HEK293 (cell line): ENCODE measurements around the gene FXYD3.

ENCODE experiments used
- BCL11B ChIP-seq: fragments of 450-650 bp; formaldehyde crosslinking; IDR thresholded peaks from 2 replicates; pipeline ENCODE4 v1.5.1; 2016; ENCODE audit warnings: low read depth, missing biosample characterization, missing genetic modification characterization
- KLF1 ChIP-seq: fragments of 450-650 bp; formaldehyde crosslinking; IDR thresholded peaks from 2 replicates; pipeline ENCODE4 v1.5.1; 2016; ENCODE audit warnings: missing biosample characterization, missing genetic modification characterization
- KLF7 ChIP-seq: fragments of 450-650 bp; formaldehyde crosslinking; IDR thresholded peaks from 2 replicates; pipeline ENCODE4 v1.5.1; 2016; ENCODE audit warnings: missing biosample characterization, missing genetic modification characterization, borderline replicate concordance
- PRDM2 ChIP-seq: fragments of 450-650 bp; formaldehyde crosslinking; IDR thresholded peaks from 2 replicates; pipeline ENCODE4 v1.5.1; 2016; ENCODE audit warnings: missing biosample characterization, missing genetic modification characterization, borderline replicate concordance
- SP2 ChIP-seq: fragments of 450-650 bp; formaldehyde crosslinking; IDR thresholded peaks from 2 replicates; pipeline ENCODE4 v1.5.1; 2016; ENCODE audit warnings: missing biosample characterization, missing genetic modification characterization
- ZBTB1 ChIP-seq: fragments of 450-650 bp; formaldehyde crosslinking; IDR thresholded peaks from 2 replicates; pipeline ENCODE4 v1.5.1; 2016; ENCODE audit warnings: missing biosample characterization, missing genetic modification characterization
- ZBTB21 ChIP-seq: fragments of 450-650 bp; formaldehyde crosslinking; IDR thresholded peaks from 2 replicates; pipeline ENCODE4 v1.5.1; 2017; ENCODE audit warnings: missing biosample characterization, missing genetic modification characterization
- ZNF175 ChIP-seq: fragments of 450-650 bp; formaldehyde crosslinking; IDR thresholded peaks from 2 replicates; pipeline ENCODE4 v1.5.1; 2016; ENCODE audit warnings: missing biosample characterization, missing genetic modification characterization
- ZNF223 ChIP-seq: fragments of 450-650 bp; formaldehyde crosslinking; IDR thresholded peaks from 2 replicates; pipeline ENCODE4 v1.5.1; 2016; ENCODE audit warnings: missing biosample characterization, missing genetic modification characterization
- ZNF26 ChIP-seq: fragments of 450-650 bp; formaldehyde crosslinking; IDR thresholded peaks from 2 replicates; pipeline ENCODE4 v1.5.1; 2016; ENCODE audit warnings: missing biosample characterization, missing genetic modification characterization
- ZNF350 ChIP-seq: fragments of 450-650 bp; formaldehyde crosslinking; IDR thresholded peaks from 2 replicates; pipeline ENCODE4 v1.5.0; 2017; ENCODE audit warnings: missing biosample characterization, mild to moderate bottlenecking, missing genetic modification characterization
- ZNF362 ChIP-seq: fragments of 450-650 bp; formaldehyde crosslinking; IDR thresholded peaks from 2 replicates; pipeline ENCODE4 v1.5.1; 2016; ENCODE audit warnings: missing biosample characterization, missing genetic modification characterization
- ZNF426 ChIP-seq: fragments of 450-650 bp; formaldehyde crosslinking; IDR thresholded peaks from 2 replicates; pipeline ENCODE4 v1.5.1; 2017; ENCODE audit warnings: missing biosample characterization, missing genetic modification characterization, mild to moderate bottlenecking, inconsistent platforms, moderate library complexity
- ZNF473 ChIP-seq: fragments of 450-650 bp; formaldehyde crosslinking; IDR thresholded peaks from 2 replicates; pipeline ENCODE4 v1.5.1; 2017; ENCODE audit warnings: missing biosample characterization, missing genetic modification characterization
- ZNF610 ChIP-seq: fragments of 450-650 bp; formaldehyde crosslinking; IDR thresholded peaks from 2 replicates; pipeline ENCODE4 v1.5.1; 2016; ENCODE audit warnings: missing biosample characterization, missing genetic modification characterization, borderline replicate concordance
- ZNF621 ChIP-seq: fragments of 450-650 bp; formaldehyde crosslinking; IDR thresholded peaks from 2 replicates; pipeline ENCODE4 v1.5.1; 2017; ENCODE audit warnings: missing biosample characterization, missing genetic modification characterization
- ZNF623 ChIP-seq: fragments of 450-650 bp; formaldehyde crosslinking; IDR thresholded peaks from 2 replicates; pipeline ENCODE4 v1.5.1; 2016; ENCODE audit warnings: missing biosample characterization, missing genetic modification characterization
- ZNF624 ChIP-seq: fragments of 450-650 bp; formaldehyde crosslinking; IDR thresholded peaks from 2 replicates; pipeline ENCODE4 v1.5.1; 2017; ENCODE audit warnings: missing biosample characterization, missing genetic modification characterization
- ZNF707 ChIP-seq: fragments of 450-650 bp; formaldehyde crosslinking; IDR thresholded peaks from 2 replicates; pipeline ENCODE4 v1.5.1; 2016; ENCODE audit warnings: missing biosample characterization, missing genetic modification characterization
- ZNF776 ChIP-seq: fragments of 450-650 bp; formaldehyde crosslinking; IDR thresholded peaks from 2 replicates; pipeline ENCODE4 v1.5.0; 2017; ENCODE audit warnings: missing biosample characterization, missing genetic modification characterization, borderline replicate concordance
- ZNF777 ChIP-seq: fragments of 450-650 bp; formaldehyde crosslinking; IDR thresholded peaks from 2 replicates; pipeline ENCODE4 v1.5.1; 2017; ENCODE audit warnings: missing biosample characterization, missing genetic modification characterization, borderline replicate concordance
- ZNF792 ChIP-seq: fragments of 450-650 bp; formaldehyde crosslinking; IDR thresholded peaks from 2 replicates; pipeline ENCODE4 v1.5.1; 2016; ENCODE audit warnings: missing biosample characterization, missing genetic modification characterization
- TF ChIP-seq, protein P1 (sequence below): fragments of 450-650 bp; formaldehyde crosslinking; IDR thresholded peaks from 2 replicates; pipeline ENCODE4 v1.5.1; 2016; ENCODE audit warnings: missing biosample characterization, missing genetic modification characterization
- TF ChIP-seq, protein P2 (sequence below): fragments of 450-650 bp; formaldehyde crosslinking; IDR thresholded peaks from 2 replicates; pipeline ENCODE4 v1.5.1; 2016; ENCODE audit warnings: missing biosample characterization, missing genetic modification characterization
- TF ChIP-seq, protein P3 (sequence below): fragments of 450-650 bp; formaldehyde crosslinking; IDR thresholded peaks from 2 replicates; pipeline ENCODE4 v1.5.1; 2016; ENCODE audit warnings: missing biosample characterization, missing genetic modification characterization

FXYD3 gene

DNA sequence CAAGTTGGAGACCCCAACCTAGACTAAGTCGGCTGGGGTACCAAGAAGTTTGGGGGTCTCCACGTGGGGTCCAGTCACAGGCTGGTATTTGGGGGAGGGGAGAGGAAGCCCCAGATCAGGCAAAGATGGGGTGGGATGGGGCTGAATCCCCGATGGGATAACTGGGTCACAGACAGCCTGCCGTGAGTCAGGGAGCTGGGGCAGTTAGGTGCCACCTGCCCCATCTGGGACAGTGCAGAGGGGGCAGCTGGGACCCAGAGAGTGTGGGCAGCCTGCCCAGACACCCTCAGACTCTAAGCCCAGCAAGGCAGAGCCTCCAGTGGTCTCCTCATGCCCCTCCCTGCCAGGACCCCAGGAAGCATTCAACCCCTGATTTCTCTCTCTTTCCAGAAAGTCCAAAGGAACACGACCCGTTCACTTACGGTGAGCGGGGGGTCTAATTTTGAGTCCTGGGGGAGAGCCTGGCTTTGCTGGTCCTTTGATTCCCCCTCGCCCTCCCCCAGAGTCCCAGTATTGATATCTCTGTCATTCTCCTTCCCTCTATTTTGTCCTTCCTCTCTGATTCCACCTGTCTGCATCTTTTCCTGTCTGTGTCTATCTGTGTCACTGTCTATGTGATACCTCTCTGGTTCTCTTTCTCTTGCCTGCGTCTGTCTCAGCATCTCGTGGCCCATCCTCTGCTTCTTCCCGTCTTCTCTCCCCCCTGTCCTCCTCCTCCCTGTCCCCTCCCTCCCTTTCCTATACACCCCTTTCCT lies 24.8 kb downstream of the FXYD3 start (continued):
- TF ChIP-seq KLF7 (tag by site-specific recombination) (no peak; the same call in 1 of the 2 replicates), ZNF621 (tag by site-specific recombination) (peak; percentile 64; the same call in 1 of the 2 replicates), ZBTB21 (no peak), ZBTB1 (tag by site-specific recombination) (0 out of 2 replicates have a peak, but pooled peaks have one; percentile 58), ZNF175 (tag by site-specific recombination) (no peak), ZNF777 (no peak), PRDM2 (tag by site-specific recombination) (peak; percentile 81; the same call in 1 of the 2 replicates), ZNF426 (tag by site-specific recombination) (no peak), SP2 (no peak), ZNF707 (tag by site-specific recombination) (no peak), ZNF362 (no peak), BCL11B (no peak), ZNF792 (tag by site-specific recombination) (peak; percentile 73; the same call in 1 of the 2 replicates), ZNF223 (tag by site-specific recombination) (no peak), ZNF776 (tag by site-specific recombination) (peak; percentile 24; the same call in 1 of the 2 replicates), ZNF26 (no peak), KLF1 (no peak), ZNF624 (tag by site-specific recombination) (no peak), ZNF350 (tag by site-specific recombination) (no peak), ZNF473 (tag by site-specific recombination) (peak; percentile 95; the same call in 1 of the 2 replicates), ZNF610 (tag by site-specific recombination) (no peak), ZNF623 (no peak)
- TF ChIP-seq, protein P1, sequence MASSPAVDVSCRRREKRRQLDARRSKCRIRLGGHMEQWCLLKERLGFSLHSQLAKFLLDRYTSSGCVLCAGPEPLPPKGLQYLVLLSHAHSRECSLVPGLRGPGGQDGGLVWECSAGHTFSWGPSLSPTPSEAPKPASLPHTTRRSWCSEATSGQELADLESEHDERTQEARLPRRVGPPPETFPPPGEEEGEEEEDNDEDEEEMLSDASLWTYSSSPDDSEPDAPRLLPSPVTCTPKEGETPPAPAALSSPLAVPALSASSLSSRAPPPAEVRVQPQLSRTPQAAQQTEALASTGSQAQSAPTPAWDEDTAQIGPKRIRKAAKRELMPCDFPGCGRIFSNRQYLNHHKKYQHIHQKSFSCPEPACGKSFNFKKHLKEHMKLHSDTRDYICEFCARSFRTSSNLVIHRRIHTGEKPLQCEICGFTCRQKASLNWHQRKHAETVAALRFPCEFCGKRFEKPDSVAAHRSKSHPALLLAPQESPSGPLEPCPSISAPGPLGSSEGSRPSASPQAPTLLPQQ (tag by site-specific recombination): no peak
- TF ChIP-seq, protein P2, sequence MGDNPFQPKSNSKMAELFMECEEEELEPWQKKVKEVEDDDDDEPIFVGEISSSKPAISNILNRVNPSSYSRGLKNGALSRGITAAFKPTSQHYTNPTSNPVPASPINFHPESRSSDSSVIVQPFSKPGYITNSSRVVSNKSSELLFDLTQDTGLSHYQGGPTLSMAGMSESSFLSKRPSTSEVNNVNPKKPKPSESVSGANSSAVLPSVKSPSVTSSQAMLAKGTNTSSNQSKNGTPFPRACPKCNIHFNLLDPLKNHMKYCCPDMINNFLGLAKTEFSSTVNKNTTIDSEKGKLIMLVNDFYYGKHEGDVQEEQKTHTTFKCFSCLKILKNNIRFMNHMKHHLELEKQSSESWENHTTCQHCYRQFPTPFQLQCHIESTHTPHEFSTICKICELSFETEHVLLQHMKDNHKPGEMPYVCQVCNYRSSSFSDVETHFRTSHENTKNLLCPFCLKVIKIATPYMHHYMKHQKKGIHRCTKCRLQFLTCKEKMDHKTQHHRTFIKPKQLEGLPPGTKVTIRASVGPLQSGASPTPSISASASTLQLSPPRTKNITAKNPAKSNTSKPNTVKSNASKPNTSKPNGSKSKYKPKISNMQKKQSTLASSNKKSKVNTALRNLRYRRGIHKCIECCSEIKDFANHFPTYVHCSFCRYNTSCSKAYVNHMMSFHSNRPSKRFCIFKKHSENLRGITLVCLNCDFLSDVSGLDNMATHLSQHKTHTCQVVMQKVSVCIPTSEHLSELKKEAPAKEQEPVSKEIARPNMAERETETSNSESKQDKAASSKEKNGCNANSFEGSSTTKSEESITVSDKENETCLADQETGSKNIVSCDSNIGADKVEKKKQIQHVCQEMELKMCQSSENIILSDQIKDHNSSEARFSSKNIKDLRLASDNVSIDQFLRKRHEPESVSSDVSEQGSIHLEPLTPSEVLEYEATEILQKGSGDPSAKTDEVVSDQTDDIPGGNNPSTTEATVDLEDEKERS (tag by site-specific recombination): no peak
- TF ChIP-seq, protein P3, sequence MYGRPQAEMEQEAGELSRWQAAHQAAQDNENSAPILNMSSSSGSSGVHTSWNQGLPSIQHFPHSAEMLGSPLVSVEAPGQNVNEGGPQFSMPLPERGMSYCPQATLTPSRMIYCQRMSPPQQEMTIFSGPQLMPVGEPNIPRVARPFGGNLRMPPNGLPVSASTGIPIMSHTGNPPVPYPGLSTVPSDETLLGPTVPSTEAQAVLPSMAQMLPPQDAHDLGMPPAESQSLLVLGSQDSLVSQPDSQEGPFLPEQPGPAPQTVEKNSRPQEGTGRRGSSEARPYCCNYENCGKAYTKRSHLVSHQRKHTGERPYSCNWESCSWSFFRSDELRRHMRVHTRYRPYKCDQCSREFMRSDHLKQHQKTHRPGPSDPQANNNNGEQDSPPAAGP (tag by site-specific recombination): no peak
